UCSD-AML1 (cell line): Measurements from ENCODE around the gene EGFL7.

Source experiments
- DNase-seq: peaks from one replicate; lab custom pipeline; 2025; ENCODE audit not compliant: unreplicated experiment; lab: John Stamatoyannopoulos, UW

Gene EGFL7

DNA sequence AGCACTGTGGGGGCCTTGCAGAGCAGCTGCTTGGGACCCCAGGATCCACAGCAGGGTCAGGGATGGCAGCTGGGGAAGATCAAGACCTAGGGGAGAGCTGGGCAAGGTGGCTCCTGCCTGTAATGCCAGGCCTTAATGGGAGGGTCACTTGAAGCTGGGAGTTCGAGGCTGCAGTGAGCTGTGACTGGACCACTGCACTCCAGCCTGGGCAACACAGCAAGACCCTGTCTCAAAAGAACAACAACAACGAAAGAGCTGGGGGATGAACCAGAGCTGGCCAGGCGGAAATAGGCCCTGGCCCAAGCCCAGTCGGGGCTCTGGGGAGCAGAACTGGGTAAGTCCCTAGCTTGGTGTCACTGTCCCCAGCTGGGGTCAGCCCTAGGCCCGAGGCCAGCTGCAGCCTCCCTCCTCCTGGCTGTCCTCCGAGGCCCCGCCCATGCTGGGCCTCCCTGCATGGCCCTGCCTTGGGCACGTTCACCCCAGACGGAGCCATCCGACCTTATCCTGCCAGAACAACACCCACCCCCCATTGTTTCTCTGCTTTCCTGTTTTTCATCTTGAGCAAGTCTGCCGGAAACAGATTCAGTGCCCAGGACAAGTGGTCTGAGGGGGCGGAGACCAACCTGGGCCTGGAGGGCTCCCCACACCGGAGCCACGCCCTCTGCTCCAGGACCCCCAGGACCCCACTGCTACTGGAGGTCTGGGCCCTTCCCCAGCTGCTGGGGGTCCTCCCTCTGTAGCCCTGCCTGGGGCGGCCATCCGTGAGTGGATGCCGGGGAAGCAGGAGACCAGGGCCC, 51.6 kb downstream of the EGFL7 start:
- peak; percentile 76 for DNase-seq

DNA sequence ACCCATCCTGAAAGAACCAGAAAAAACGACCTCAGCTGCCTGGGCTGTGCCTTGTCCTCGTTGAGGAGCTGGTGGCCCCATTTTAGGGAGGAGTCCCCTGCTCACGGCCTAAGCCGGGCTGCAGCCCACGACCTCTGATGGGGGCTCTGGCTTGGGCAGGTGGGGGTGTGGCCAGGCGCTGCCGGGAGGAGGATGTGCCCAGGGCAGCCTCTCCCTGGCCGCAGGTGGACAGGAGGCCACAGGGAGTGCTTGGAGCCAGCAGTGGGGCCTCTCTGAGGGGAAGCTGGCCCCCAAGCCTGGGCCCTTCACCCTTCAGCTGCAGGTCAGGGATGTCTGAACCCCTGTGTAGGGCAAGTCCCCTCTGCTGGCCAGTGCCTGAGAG, 52.2 kb downstream of the EGFL7 start:
- no peak for DNase-seq

DNA sequence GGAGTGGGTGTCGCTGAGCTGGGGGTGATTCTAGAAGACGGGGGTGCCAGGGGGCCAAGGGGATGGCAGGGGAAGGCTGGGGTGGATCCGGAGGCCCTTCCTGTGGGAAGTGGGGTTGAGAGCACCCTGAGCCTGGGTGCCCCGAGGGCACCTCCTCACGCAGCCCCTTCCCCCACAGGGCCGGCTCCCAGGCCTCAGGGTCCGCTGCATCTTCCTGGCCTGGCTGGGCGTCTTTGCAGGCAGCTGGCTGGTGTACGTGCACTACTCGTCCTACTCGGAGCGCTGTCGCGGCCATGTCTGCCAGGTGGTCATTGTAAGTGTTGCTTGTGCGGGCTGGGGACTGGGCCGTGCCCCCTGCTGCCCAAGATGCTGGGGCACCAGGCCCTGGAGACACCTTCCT, 54.7 kb downstream of the EGFL7 start:
- no peak for DNase-seq

DNA sequence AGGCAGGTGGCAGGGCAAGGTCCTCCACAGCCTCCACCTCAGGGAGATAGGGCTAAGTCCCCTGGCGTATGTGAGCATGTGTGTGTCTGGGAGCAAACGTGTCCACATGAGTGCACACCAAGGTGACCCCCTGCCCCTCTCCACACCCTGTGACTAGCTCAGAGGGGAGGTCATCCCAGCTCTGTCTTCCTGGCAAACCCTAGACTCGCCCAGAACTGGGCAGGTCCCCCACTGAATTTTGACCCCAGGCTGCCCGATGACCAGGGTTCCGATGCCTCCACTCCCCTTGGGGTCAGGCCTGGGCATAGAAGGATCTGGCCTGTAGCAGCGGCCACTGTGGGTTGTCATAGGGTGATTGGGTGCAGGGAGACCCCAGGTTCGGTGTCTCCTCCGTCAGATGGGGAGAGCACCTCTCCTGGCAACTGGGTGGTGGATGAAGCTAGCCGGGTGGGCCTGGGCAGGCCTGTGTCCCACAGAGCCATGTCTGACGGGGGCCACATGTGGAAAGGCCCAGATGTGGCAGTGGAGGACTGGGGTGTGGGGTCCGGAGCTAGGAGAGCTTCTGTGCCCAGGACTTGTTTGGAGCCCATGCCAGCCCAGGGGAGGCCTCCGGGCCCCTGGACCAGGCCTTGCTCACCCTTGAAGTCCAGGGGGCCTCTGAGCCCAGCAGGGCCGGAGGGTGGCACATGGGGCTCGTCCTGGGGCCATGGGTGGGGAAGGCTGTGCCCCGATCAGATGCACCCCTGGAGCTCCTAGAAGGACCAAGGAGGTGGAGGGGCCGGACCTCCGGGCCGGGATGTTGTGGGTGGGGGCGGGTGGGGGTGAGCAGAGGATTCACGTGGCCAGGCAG, 55.9 kb downstream of the EGFL7 start:
- DNase-seq = no peak

DNA sequence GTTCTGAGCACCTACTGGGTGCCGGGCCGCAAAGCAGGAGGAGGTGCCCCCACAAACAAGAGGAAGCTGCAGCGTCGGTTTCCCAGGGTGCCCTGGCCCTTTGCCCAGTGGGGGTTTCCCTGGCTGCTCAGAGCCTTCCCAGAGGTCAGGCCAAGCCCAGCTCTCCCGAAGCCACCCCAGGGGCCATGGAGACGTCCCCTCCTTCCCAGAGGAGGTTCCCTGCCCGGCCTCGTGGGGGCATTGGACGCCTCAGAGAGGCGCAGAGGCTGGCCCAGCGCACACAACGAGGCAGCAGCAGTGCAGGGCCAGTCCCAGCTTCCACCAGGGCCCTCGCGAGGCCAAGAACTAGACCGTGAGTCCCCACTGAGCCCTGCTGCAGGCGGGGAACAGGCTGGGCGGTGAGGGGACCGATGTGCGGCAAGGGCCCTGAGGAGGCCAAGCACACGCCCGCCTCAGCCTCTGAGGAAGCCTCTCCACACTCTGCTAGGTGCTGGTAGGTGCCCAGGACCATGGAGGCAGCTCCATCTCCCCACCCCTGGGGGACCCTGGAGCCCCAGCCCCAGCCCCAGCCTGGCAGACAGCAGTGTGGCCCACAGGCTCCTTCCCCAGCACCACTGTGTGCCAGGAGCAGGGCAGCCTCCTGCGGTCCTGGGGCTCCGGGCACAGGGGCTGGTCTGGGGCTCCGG, 56.6 kb downstream of the EGFL7 start:
- no peak for DNase-seq

DNA sequence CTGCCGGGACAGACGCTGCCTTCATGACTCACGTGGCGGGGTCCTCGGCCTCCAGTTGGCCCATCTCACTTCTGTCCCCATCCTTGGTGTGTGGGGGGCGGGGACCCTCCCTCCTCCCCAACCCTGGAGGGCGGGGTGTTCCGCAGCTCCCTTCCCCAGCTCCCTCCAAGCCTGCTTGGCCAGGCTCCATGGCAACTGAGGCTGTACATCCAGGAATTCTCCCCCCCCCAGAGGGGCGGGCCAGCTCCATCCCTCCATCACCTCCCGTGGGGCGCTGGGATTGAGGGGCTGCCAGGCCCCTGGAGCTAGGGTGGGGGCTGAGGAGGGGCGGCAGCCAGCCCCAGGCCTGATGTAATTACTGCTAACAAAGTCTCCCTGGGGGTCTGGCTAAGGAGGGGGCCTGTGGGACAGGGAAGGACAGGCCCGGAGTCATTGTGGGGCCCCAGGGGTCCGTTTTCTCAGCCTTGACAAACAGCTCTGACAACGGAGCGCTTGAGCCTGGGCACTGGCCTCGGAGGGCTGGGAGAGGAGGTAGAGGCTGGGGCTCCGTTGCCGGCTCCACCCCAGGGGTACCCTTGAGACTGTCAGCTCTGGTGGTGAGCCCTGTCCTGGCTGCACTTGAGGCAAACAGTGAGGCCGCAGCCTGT, 57.7 kb downstream of the EGFL7 start:
- no peak for DNase-seq

DNA sequence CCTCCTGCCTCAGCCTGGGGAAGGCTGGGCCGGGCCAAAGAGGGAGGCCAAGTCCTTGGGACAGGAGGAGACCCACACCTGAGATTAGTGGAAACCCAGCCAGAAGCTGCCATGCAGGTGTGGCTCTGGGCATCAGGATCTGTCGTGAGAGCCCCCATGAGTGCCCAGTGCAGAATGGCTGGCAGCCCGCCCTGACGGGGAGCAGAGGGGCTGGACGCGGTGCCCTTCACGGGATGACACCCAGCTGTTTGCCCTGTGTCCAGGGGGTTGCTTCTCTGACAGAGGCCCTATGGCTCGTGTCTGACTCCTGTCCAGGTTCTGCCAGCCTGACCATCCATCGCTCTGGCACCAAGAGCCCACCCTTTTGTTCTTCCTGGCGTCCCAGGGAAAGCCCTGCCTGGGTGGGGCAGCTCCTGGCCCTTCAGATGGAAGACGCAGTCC, 58.2 kb downstream of the EGFL7 start:
- DNase-seq = no peak

DNA sequence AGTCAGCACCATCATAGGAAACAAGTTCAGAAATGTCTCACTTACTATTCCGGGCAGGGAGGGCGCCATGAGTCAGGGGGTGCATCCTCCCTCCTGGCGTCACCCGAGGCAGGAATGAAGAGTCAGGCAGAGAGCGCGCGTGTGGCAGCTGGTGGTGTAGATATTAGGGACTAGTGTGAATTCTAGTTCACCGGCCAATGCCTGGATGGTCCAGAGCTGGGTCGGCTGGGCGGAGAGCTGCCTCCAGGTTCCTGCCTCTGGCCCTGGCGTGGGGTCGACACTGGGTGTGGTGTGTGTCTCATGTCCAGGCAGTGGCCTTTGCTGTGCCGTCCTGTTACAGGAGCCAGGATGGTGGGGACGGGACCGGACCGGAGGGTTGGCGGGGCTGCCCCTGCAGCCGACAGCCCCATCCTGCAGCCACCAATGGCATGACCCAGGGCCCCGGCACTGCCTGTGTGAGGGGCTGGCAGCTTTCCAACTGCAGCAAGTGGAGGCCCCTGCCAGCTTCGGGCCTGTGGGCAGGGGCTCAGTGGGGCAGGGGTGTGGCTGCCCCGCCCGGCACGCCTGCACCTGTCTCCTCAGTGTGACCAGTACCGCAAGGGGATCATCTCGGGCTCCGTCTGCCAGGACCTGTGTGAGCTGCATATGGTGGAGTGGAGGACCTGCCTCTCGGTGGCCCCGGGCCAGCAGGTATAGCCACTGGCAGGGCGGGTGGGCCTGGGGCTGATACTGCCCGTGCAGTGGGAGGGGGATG, 58.8 kb downstream of the EGFL7 start:
- no peak for DNase-seq
